SJCRH30 (cell line): ENCODE results near the gene TMEM86B. TPM values are rescaled to one million over a fixed set of nuclear protein-coding genes. Genes with fewer than 3 reads are reported as not detected.

Experiments
- DNase-seq, 2 experiments: peaks; one replicate each; pipeline ENCODE4 v3.0.0-alpha.2; 2015 to 2020
- H3K27ac ChIP-seq: fragments of 250-450 bp; sonication (Bioruptor Pico); 2 replicates; pipeline ENCODE4 v1.5.1; 2020; ENCODE audit warnings: mild to moderate bottlenecking, moderate library complexity
- H3K27me3 ChIP-seq: fragments of 250-450 bp; sonication (Bioruptor Pico); 2 replicates; pipeline ENCODE4 v1.5.1; 2020; ENCODE audit warnings: mild to moderate bottlenecking, moderate library complexity
- H3K36me3 ChIP-seq: fragments of 250-450 bp; sonication (Bioruptor Pico); 2 replicates; pipeline ENCODE4 v1.5.1; 2020; ENCODE audit warnings: mild to moderate bottlenecking, moderate library complexity
- H3K4me1 ChIP-seq: fragments of 250-450 bp; sonication (Bioruptor Pico); 2 replicates; pipeline ENCODE4 v1.5.1; 2020; ENCODE audit warnings: mild to moderate bottlenecking, moderate library complexity
- H3K4me3 ChIP-seq: fragments of 250-450 bp; sonication (Bioruptor Pico); 2 replicates; pipeline ENCODE4 v1.5.1; 2020; ENCODE audit warnings: mild to moderate bottlenecking, moderate library complexity
- H3K9me3 ChIP-seq: fragments of 250-450 bp; sonication (Bioruptor Pico); replicated peaks from 2 replicates; pipeline ENCODE4 v1.5.1; 2020; ENCODE audit warnings: mild to moderate bottlenecking, moderate library complexity
- total RNA-seq: library from RNA; depleted of rRNA; stranded (reverse); fragments of >200 nt; shearing (Covaris generic); gene quantifications from 2 replicates; pipeline ENCODE4 v1.2.3, GENCODE V29; 2014; rRNA removed

TMEM86B gene
- total RNA-seq, 1 experiment from 2014 or later = 2.5 TPM

GRCh38 chr19:55199620-55200204 lies 28.9 kb downstream of the TMEM86B start:
- H3K9me3 ChIP-seq = no peaks in the 10 kb centered on the region
- H3K27ac ChIP-seq = no peak overlapping the region
- H3K27me3 ChIP-seq = no peaks in the 10 kb centered on the region
- no peak for DNase-seq
- H3K4me1 ChIP-seq = no peaks in the 10 kb centered on the region
- no peaks in the 10 kb centered on the region for H3K36me3 ChIP-seq
- no peak overlapping the region for H3K4me3 ChIP-seq

DNA sequence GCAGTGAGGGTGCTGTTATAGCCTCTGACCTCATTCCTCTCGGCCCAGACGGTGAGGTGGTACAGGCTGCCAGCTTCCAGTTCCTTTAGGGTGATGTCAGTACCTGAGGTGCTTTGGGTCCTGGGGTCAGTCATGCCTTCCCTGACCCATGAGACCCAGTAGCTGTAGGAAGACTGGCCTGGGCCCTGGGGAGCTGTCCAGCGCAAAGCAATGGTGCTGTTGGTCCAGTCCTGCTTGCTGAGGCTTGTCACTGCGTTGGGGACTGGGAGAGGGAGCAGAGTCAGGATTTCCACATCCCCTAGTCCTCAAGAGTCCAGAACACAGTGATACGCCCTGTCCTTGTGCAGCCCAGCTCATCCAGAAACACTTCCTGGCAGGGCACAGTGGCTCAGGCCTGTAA lies 29.9 kb downstream of the TMEM86B start:
- no peak for DNase-seq
- H3K4me1 ChIP-seq = no peaks in the 10 kb centered on the region
- H3K27me3 ChIP-seq = no peaks in the 10 kb centered on the region

GRCh38 chr19:55197528-55197927 lies 31.0 kb downstream of the TMEM86B start:
- H3K27ac ChIP-seq = no peak overlapping the region
- no peaks in the 10 kb centered on the region for H3K4me1 ChIP-seq
- H3K4me3 ChIP-seq = no peak overlapping the region
- no peaks in the 10 kb centered on the region for H3K9me3 ChIP-seq
- H3K27me3 ChIP-seq = no peaks in the 10 kb centered on the region
- no peaks in the 10 kb centered on the region for H3K36me3 ChIP-seq
- DNase-seq = peak in 1 of 2 experiments; percentile 35

More for the DNA sequence above, 29.9 kb downstream of the TMEM86B start:
- Histone ChIP-seq H3K9me3 (no peaks in the 10 kb centered on the region), H3K36me3 (no peaks in the 10 kb centered on the region), H3K27ac (no peak overlapping the region), H3K4me3 (no peak overlapping the region)

- Histone ChIP-seq H3K36me3 (no peaks in the 10 kb centered on the region), H3K9me3 (no peaks in the 10 kb centered on the region), H3K4me3 (no peak overlapping the region), H3K27me3 (no peaks in the 10 kb centered on the region), H3K27ac (no peak overlapping the region), H3K4me1 (no peaks in the 10 kb centered on the region)
- no peak for DNase-seq
Measured at GRCh38 chr19:55196803-55197202, 31.8 kb downstream of the TMEM86B start.

DNA sequence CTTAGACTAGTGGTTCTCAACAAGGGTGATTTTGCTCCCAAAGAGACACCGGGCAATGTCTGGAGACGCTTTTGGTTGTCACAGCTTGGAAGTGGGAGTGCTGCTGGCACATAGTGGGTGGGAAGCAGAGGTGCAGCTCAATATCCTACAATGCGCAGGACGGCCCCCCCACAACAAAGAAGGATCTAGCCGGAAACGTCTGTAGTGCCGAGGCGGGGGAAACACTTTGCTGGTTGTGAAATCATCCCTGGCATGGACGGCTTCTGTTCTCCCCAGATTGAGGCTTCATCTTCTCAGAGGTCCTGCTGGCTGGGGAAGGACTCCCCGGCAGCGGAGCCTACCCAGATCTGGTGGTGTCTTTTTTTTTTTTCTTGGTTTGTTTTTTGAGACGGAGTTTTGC lies 35.1 kb downstream of the TMEM86B start:
- Histone ChIP-seq H3K27ac (no peak overlapping the region), H3K9me3 (no peaks in the 10 kb centered on the region), H3K27me3 (no peaks in the 10 kb centered on the region), H3K4me1 (no peaks in the 10 kb centered on the region), H3K36me3 (no peaks in the 10 kb centered on the region), H3K4me3 (no peak overlapping the region)
- DNase-seq = no peak

DNA sequence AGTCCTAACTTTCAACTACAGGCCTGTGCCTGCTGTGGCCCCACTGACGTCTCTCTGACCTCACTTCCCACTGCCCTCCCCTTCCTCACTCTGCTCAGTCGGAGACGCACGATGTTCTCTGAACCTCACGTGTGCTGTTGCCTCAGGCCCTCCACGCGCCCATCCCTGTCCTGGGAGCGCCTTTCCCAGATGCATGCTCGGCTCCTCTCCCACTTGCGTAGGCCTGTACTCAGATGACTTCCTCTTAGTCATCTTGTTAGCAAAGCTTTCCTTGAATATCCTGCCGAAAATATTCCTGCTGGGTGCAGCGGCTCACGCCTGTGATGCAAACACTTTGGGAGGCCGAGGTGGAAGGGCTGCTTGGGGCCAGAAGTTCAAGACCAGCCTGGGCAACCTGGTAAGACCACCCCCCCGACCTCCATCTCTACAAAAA lies 39.1 kb downstream of the TMEM86B start:
- Histone ChIP-seq H3K4me1 (no peaks in the 10 kb centered on the region), H3K9me3 (no peaks in the 10 kb centered on the region), H3K27ac (no peak overlapping the region), H3K27me3 (no peaks in the 10 kb centered on the region), H3K4me3 (no peak overlapping the region), H3K36me3 (no peaks in the 10 kb centered on the region)
- peak; percentile 33 to 43 for DNase-seq

- no peaks in the 10 kb centered on the region for H3K36me3 ChIP-seq
- DNase-seq = no peak
- no peak overlapping the region for H3K27ac ChIP-seq
- no peaks in the 10 kb centered on the region for H3K4me1 ChIP-seq
- H3K27me3 ChIP-seq = no peaks in the 10 kb centered on the region
- no peaks in the 10 kb centered on the region for H3K9me3 ChIP-seq
- H3K4me3 ChIP-seq = no peak overlapping the region
Measured at GRCh38 chr19:55188625-55189024, 39.9 kb downstream of the TMEM86B start.

DNA sequence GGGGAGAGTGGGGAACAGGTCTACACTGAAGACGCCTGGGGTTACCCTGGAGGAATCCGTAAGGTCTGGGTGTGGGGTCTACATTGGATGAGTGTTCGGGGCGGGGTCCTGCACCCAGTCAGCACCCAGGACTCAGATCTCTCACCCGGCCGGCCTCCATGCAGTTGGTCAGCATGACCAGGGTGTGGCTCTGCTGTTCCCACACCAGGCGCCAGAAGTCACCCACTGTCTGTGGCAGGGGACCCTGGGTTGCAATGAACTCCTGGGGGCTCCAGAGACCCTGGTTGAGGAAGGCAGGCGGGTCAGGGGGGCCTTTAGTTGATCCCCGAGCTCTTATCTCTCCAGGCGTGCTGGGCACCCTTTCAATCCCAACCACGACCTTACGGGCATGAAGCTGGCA lies 42.5 kb downstream of the TMEM86B start:
- Histone ChIP-seq H3K9me3 (no peaks in the 10 kb centered on the region), H3K4me3 (no peak overlapping the region), H3K36me3 (no peaks in the 10 kb centered on the region), H3K27ac (no peak overlapping the region), H3K27me3 (no peaks in the 10 kb centered on the region), H3K4me1 (no peaks in the 10 kb centered on the region)
- no peak for DNase-seq

DNA sequence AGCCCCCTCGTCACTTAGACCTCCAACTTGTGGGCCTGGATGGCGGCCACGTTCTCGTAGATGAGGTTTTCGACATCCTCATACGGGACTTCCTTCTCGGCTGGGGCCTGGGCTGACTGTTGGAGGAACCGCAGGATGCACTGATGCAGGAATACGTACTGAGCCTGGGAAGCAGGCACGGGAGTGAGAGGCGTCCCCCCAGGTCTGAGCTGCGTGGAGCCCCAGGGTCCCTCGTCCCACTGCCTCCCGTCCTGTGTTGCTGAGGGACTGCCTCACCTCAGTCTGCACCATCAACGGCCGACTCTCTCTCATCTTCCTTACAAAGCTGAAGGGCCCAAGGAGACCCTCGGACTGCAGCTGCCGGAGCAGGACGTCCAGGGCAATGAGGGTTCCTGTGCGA lies 46.8 kb downstream of the TMEM86B start:
- Histone ChIP-seq H3K4me3 (no peak overlapping the region), H3K36me3 (no peaks in the 10 kb centered on the region), H3K9me3 (no peaks in the 10 kb centered on the region), H3K4me1 (0 out of 2 replicates have a peak, but pooled peaks cover 3% of the 10 kb centered on the region), H3K27me3 (peaks cover 6% of the 10 kb centered on the region; the same call in 1 of the 2 replicates), H3K27ac (no peak overlapping the region)
- DNase-seq = no peak

DNA sequence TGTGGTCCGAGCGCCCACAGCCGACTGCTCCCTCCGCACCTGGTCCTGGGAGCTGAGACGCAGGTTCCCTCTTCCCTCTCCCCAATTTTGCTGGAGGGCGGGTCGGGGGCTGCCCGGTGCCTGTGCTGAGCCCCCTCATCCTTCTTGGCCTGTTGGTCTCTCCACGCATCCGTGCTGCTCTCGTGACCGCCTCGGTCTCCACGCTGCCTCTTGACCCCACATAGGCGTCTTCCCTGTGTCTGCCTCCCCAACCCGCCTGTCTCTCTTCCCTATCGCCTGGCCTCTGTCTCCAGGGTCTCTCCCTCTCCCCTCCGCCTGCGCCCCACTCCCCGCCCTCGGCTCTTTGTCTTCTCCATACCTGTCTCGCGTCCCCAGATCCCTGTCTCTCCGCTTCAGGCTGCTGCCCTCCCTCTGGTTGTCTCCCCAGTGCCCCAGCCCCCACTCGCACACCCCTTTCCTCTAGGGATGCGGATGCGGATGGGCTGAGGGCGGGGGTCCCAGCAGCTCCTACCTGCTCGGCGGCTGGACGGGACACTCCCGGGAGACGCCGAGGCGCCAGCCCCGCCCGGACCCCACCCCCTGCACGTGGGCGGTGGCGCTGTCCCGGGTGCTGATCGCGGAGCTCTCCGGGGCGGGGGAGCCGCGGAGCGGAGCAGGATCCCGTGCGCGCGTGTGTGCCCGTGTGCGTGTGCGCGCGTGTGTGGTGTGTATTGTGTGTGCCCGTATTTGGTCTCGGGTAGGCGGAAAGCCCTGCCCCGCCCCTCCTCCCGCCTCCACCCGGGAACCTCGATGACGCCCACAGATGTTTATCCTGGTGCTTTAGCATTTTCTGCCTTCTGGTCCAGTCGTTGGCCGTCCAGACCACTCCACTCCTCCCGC lies 48.7 kb downstream of the TMEM86B start, which contains the start of gene SYT5:
TSS of gene SYT5 (minus strand) at position 684 of the 879 bp plus-strand sequence. CDS start 1,248 bp downstream, outside the sequence.
- H3K4me1 ChIP-seq = 0 out of 2 replicates have a peak, but pooled peaks cover 3% of the 10 kb centered on the region
- peak within 1 kb of the TSS; percentile 41 for H3K4me3 ChIP-seq
- H3K27me3 ChIP-seq = peaks cover 6% of the 10 kb centered on the region; the same call in 1 of the 2 replicates
- no peaks in the 10 kb centered on the region for H3K9me3 ChIP-seq
- peak in 1 of 2 experiments; percentile 27 for DNase-seq
- H3K27ac ChIP-seq = no peak within 1 kb of the TSS
- H3K36me3 ChIP-seq = no peaks in the 10 kb centered on the region

- H3K27me3 ChIP-seq = peaks cover 6% of the 10 kb centered on the region; the same call in 1 of the 2 replicates
- no peak overlapping the region for H3K27ac ChIP-seq
- peak; percentile 78 to 86 for DNase-seq
- H3K4me1 ChIP-seq = 0 out of 2 replicates have a peak, but pooled peaks cover 3% of the 10 kb centered on the region
- peak overlapping the region; percentile 41 for H3K4me3 ChIP-seq
- H3K9me3 ChIP-seq = no peaks in the 10 kb centered on the region
- H3K36me3 ChIP-seq = no peaks in the 10 kb centered on the region
Measured at GRCh38 chr19:55178781-55179599, 49.6 kb downstream of the TMEM86B start.

Other genes starting within 250 kb of the TMEM86B start
- gene GP6, start 190.5 kb downstream of the TMEM86B start, total RNA-seq = 15.1 and 16.7 TPM in 2 replicates
- gene RDH13, start 165.6 kb downstream of the TMEM86B start, total RNA-seq = 29.9 and 30.5 TPM in 2 replicates
- 1.4 and 1.7 TPM in 2 replicates for gene EPS8L1, start 152.9 kb downstream of the TMEM86B start, total RNA-seq
- 26.2 and 30.5 TPM in 2 replicates for gene PPP1R12C, start 111.1 kb downstream of the TMEM86B start, total RNA-seq
- gene TNNT1, start 79.6 kb downstream of the TMEM86B start, total RNA-seq = 599 and 612 TPM in 2 replicates
- gene TNNI3, start 71.0 kb downstream of the TMEM86B start, total RNA-seq = 2.4 and 2.5 TPM in 2 replicates
- 9.1 and 14.0 TPM in 2 replicates for gene DNAAF3, start 62.1 kb downstream of the TMEM86B start, total RNA-seq
- gene SYT5, start 48.5 kb downstream of the TMEM86B start, total RNA-seq = 0.36 TPM in 1 of 2 replicates, not detected in the other
- 0.94 and 1.4 TPM in 2 replicates for gene PTPRH, start 19.3 kb downstream of the TMEM86B start, total RNA-seq
- 39.5 and 44.9 TPM in 2 replicates for gene PPP6R1, start 30.3 kb upstream of the TMEM86B start, total RNA-seq
- gene HSPBP1, start 51.3 kb upstream of the TMEM86B start, total RNA-seq = 39.3 and 40.8 TPM in 2 replicates
- 13.2 and 15.8 TPM in 2 replicates for gene BRSK1, start 55.2 kb upstream of the TMEM86B start, total RNA-seq
- not detected in 2 replicates for gene TMEM150B, start 96.6 kb upstream of the TMEM86B start, total RNA-seq
- 21.2 and 21.6 TPM in 2 replicates for gene KMT5C, start 111.1 kb upstream of the TMEM86B start, total RNA-seq
- 0.45 TPM in 1 of 2 replicates, not detected in the other for gene COX6B2, start 126.0 kb upstream of the TMEM86B start, total RNA-seq
- not detected in 2 replicates for gene GARIN5B, start 134.5 kb upstream of the TMEM86B start, total RNA-seq
- 16.7 and 17.8 TPM in 2 replicates for gene IL11, start 141.7 kb upstream of the TMEM86B start, total RNA-seq
- gene TMEM190, start 148.1 kb upstream of the TMEM86B start, total RNA-seq = not detected in 2 replicates
- 0.14 and 0.25 TPM in 2 replicates for gene TMEM238, start 155.5 kb upstream of the TMEM86B start, total RNA-seq
- 612 and 617 TPM in 2 replicates for gene RPL28, start 157.2 kb upstream of the TMEM86B start, total RNA-seq
- gene UBE2S, start 179.0 kb upstream of the TMEM86B start, total RNA-seq = 509 and 566 TPM in 2 replicates
- not detected in 2 replicates for gene SHISA7, start 214.5 kb upstream of the TMEM86B start, total RNA-seq
- 63.2 and 70.8 TPM in 2 replicates for gene ISOC2, start 232.9 kb upstream of the TMEM86B start, total RNA-seq
- not detected in 2 replicates for gene C19orf85, start 236.0 kb upstream of the TMEM86B start, total RNA-seq
- gene ZNF628, start 247.9 kb upstream of the TMEM86B start, total RNA-seq = 2.9 and 3.6 TPM in 2 replicates